WTC11 (cell line): ENCODE data around the gene GPN2. TPM values are rescaled to one million over a fixed set of nuclear protein-coding genes. Genes with fewer than 3 reads are reported as not detected.

Experiments used
- ATAC-seq: fragments of 200-7000 bp; cut with Tn5 transposase; 2 replicates; pipeline ENCODE4 v1.10.0; 2021; ENCODE audit warnings: mild to moderate bottlenecking, moderate library complexity
- CTCF ChIA-PET: fragments of 300-600 bp; sonication (Branson Sonifier 250); formaldehyde crosslinking; loops from one replicate; lab custom pipeline; 2021; ENCODE audit warnings: antibody characterized with exemption; lab: Charles Lee
- POLR2A ChIA-PET: fragments of 350-600 bp; sonication (Branson Sonifier 250); formaldehyde crosslinking; loops from one replicate; lab custom pipeline; 2021; ENCODE audit warnings: antibody characterized with exemption; lab: Charles Lee
- DNase-seq: peaks from one replicate; pipeline ENCODE4 v3.0.0; 2021; ENCODE audit warnings: low spot score
- H3K27ac Mint-ChIP-seq: 2 replicates; pipeline ENCODE4 v1.8.0; 2021; ENCODE audit warnings: mixed read lengths
- H3K27me3 Mint-ChIP-seq: 2 replicates; pipeline ENCODE4 v1.8.0; 2021; ENCODE audit warnings: low read depth, mild to moderate bottlenecking, moderate library complexity, mixed read lengths
- H3K36me3 Mint-ChIP-seq: 2 replicates; pipeline ENCODE4 v1.8.0; 2021; ENCODE audit warnings: mixed read lengths
- H3K4me1 Mint-ChIP-seq: 2 replicates; pipeline ENCODE4 v1.8.0; 2022; ENCODE audit warnings: mixed read lengths
- H3K4me3 Mint-ChIP-seq: 2 replicates; pipeline ENCODE4 v1.8.0; 2021; ENCODE audit warnings: mild to moderate bottlenecking, moderate library complexity, mixed read lengths
- H3K9me3 Mint-ChIP-seq: 2 replicates; pipeline ENCODE4 v1.8.0; 2021; ENCODE audit warnings: mixed read lengths
- AR ChIP-seq: fragments of 250-450 bp; sonication (Bioruptor Pico); IDR thresholded peaks from 2 replicates; pipeline ENCODE4 v1.9.0; 2021; ENCODE audit warnings: mild to moderate bottlenecking
- E2F4 ChIP-seq: sonication (generic); formaldehyde crosslinking; IDR thresholded peaks from 2 replicates; pipeline ENCODE4 v1.8.1; 2022; ENCODE audit warnings: low read depth, mild to moderate bottlenecking, moderate library complexity, missing genetic modification reagents, borderline replicate concordance
- FOXJ3 ChIP-seq: sonication (generic); formaldehyde crosslinking; IDR thresholded peaks from 2 replicates; pipeline ENCODE4 v1.9.0; 2021; ENCODE audit warnings: missing genetic modification reagents, mild to moderate bottlenecking, borderline replicate concordance
- FOXP4 ChIP-seq: sonication (generic); formaldehyde crosslinking; IDR thresholded peaks from 2 replicates; pipeline ENCODE4 v1.8.0; 2022; ENCODE audit warnings: mild to moderate bottlenecking, missing genetic modification reagents
- GTF2I ChIP-seq: fragments of 250-450 bp; sonication (Bioruptor Pico); conservative IDR thresholded peaks from 2 replicates; pipeline ENCODE4 v1.4.0; 2021; ENCODE audit warnings: mild to moderate bottlenecking
- IRF2 ChIP-seq: sonication (generic); formaldehyde crosslinking; IDR thresholded peaks from 2 replicates; pipeline ENCODE4 v1.8.0; 2022; ENCODE audit warnings: low read depth, missing genetic modification reagents, borderline replicate concordance
- NFATC4 ChIP-seq: fragments of 250-450 bp; sonication (Bioruptor Pico); IDR thresholded peaks from 2 replicates; pipeline ENCODE4 v1.9.0; 2021; ENCODE audit warnings: mild to moderate bottlenecking
- PRRX2 ChIP-seq: fragments of 250-450 bp; sonication (Bioruptor Pico); IDR thresholded peaks from 2 replicates; pipeline ENCODE4 v1.8.0; 2021; ENCODE audit warnings: mild to moderate bottlenecking
- ZMAT4 ChIP-seq: fragments of 250-450 bp; sonication (Bioruptor Pico); IDR thresholded peaks from 2 replicates; pipeline ENCODE4 v1.9.0; 2021; ENCODE audit warnings: mild to moderate bottlenecking
- ZNF396 ChIP-seq: fragments of 250-450 bp; sonication (Bioruptor Pico); IDR thresholded peaks from 2 replicates; pipeline ENCODE4 v1.8.0; 2021; ENCODE audit warnings: mild to moderate bottlenecking, moderate library complexity, borderline replicate concordance
- ZNF416 ChIP-seq: fragments of 250-450 bp; sonication (Bioruptor Pico); IDR thresholded peaks from 2 replicates; pipeline ENCODE4 v1.9.0; 2021; ENCODE audit warnings: mild to moderate bottlenecking, inconsistent platforms
- total RNA-seq: library from RNA; stranded (reverse); gene quantifications from 3 replicates; pipeline ENCODE4 v1.2.3, GENCODE V29; 2021
- TF ChIP-seq, protein P1 (sequence below): sonication (generic); formaldehyde crosslinking; IDR thresholded peaks from 2 replicates; pipeline ENCODE4 v1.8.0; 2022; ENCODE audit warnings: missing genetic modification reagents
- TF ChIP-seq, protein P2 (sequence below): sonication (generic); formaldehyde crosslinking; IDR thresholded peaks from 2 replicates; pipeline ENCODE4 v1.8.0; 2022; ENCODE audit warnings: mild to moderate bottlenecking, missing genetic modification reagents
- TF ChIP-seq, protein P3 (sequence below): sonication (generic); formaldehyde crosslinking; IDR thresholded peaks from 2 replicates; pipeline ENCODE4 v1.8.1; 2022; ENCODE audit warnings: mild to moderate bottlenecking, moderate library complexity, missing genetic modification reagents
- TF ChIP-seq, protein P4 (sequence below): sonication (generic); formaldehyde crosslinking; IDR thresholded peaks from 2 replicates; pipeline ENCODE4 v1.8.1; 2022; ENCODE audit warnings: mild to moderate bottlenecking, missing genetic modification reagents, moderate library complexity, borderline replicate concordance

GPN2 gene
- total RNA-seq, 1 experiment from 2014 or later = 38.5 TPM

DNA sequence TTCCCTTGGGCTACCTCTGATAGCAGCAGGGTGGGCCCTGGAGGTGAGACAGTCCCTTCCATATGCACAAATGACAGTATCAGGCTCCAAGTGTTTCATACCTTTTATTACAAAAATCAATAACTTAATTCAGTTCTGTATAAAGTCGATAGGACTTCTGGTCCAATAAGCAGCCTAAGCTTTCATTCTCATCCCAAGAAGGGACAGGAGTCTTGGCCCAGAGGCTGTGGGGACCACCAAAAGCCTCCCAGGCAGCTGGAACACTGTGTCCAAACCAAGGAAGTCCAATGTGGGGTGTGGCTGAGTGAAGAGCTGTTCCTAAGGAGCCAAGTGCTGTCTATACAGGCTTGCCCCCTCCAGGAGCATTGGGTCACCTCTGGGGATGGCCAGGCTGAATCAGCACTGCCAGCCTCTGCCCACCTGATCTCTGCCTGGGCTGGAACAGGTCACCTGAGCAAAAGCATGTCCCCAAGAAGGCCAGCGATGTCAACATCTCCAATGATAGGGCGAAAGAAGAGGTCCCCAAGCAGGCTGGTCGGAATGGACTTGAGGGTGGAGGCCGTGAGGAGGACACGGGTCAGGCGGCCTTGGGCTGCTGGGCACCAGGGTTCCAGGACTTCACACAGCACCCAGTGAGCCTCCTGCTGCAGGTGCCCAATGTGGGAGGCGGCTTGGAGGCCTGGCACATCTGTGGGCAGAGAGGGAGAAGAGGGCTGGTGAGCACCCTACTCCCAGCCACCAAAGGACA lies 21.5 kb upstream of the GPN2 start (continued):
- TF ChIP-seq AR (no peak), ZNF396 (CRISPR knock-in tag) (no peak), E2F4 (CRISPR knock-in tag) (no peak), NFATC4 (CRISPR knock-in tag) (no peak), FOXP4 (CRISPR knock-in tag) (no peak)
- TF ChIP-seq, protein P1, sequence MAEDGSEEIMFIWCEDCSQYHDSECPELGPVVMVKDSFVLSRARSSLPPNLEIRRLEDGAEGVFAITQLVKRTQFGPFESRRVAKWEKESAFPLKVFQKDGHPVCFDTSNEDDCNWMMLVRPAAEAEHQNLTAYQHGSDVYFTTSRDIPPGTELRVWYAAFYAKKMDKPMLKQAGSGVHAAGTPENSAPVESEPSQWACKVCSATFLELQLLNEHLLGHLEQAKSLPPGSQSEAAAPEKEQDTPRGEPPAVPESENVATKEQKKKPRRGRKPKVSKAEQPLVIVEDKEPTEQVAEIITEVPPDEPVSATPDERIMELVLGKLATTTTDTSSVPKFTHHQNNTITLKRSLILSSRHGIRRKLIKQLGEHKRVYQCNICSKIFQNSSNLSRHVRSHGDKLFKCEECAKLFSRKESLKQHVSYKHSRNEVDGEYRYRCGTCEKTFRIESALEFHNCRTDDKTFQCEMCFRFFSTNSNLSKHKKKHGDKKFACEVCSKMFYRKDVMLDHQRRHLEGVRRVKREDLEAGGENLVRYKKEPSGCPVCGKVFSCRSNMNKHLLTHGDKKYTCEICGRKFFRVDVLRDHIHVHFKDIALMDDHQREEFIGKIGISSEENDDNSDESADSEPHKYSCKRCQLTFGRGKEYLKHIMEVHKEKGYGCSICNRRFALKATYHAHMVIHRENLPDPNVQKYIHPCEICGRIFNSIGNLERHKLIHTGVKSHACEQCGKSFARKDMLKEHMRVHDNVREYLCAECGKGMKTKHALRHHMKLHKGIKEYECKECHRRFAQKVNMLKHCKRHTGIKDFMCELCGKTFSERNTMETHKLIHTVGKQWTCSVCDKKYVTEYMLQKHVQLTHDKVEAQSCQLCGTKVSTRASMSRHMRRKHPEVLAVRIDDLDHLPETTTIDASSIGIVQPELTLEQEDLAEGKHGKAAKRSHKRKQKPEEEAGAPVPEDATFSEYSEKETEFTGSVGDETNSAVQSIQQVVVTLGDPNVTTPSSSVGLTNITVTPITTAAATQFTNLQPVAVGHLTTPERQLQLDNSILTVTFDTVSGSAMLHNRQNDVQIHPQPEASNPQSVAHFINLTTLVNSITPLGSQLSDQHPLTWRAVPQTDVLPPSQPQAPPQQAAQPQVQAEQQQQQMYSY = no peak
- TF ChIP-seq, protein P2, sequence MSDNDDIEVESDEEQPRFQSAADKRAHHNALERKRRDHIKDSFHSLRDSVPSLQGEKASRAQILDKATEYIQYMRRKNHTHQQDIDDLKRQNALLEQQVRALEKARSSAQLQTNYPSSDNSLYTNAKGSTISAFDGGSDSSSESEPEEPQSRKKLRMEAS (CRISPR knock-in tag) = no peak

DNA sequence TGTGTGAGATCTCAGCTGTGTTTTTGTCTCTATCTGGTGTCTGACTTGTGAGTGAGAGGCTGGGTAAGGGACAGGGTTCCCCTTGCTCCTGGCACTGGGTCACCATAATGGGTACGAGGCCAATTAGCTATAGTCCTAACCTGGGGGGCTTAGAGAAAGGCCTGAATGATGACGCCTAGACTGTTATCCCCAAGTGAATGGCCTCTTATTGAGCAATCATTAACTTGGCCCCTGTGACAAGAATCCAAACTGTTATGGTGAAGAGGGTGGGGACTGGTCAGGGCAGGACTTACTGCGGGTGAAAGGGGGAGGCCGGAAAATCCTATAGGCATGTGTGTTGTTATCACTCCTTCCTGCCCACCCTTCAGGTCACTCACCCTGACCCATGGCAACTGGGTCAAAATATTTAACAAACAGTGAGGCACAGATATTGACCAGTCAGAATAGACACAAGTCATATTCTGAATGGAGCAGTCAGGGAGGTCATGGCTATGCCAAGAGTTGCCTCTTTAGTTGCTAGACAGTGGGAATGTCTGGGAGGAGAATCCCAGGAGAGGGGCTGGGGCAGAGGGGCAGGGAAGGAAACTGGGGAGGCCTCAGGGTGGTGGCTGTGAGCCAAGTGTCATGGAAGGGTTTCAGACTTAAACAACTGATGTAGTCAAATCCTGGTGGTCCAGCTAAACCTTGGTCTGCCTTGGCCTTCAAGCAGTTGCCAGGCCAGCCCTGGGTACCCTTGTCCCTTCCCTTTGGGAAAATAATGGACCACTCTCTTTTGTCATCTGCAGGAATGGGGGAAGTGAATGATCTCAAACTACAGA lies 20.5 kb upstream of the GPN2 start:
- ATAC-seq = no peak
- POLR2A ChIA-PET = no interaction called here
- Mint-ChIP-seq H3K4me1 (no peaks in the 10 kb centered on the region), H3K4me3 (no peak overlapping the region), H3K27me3 (peaks cover 10% of the 10 kb centered on the region), H3K27ac (no peak overlapping the region), H3K9me3 (no peaks in the 10 kb centered on the region), H3K36me3 (no peaks in the 10 kb centered on the region)
- CTCF ChIA-PET = interaction anchor here (1.6 kb wide), 1 partner anchor 23 kb away, joined by 4 read pairs; no protein-coding TSS in a partner anchor
- DNase-seq = no peak
- no peak for TF ChIP-seq NFATC4 (CRISPR knock-in tag)
- no peak for TF ChIP-seq FOXP4 (CRISPR knock-in tag)
- TF ChIP-seq, protein P3, sequence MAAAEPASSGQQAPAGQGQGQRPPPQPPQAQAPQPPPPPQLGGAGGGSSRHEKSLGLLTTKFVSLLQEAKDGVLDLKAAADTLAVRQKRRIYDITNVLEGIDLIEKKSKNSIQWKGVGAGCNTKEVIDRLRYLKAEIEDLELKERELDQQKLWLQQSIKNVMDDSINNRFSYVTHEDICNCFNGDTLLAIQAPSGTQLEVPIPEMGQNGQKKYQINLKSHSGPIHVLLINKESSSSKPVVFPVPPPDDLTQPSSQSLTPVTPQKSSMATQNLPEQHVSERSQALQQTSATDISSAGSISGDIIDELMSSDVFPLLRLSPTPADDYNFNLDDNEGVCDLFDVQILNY (CRISPR knock-in tag) = no peak
- TF ChIP-seq IRF2 (CRISPR knock-in tag) = no peak
- no peak for TF ChIP-seq FOXJ3 (CRISPR knock-in tag)
- TF ChIP-seq ZNF416 (CRISPR knock-in tag) = no peak
- no peak for TF ChIP-seq ZMAT4 (CRISPR knock-in tag)
- TF ChIP-seq, protein P4, sequence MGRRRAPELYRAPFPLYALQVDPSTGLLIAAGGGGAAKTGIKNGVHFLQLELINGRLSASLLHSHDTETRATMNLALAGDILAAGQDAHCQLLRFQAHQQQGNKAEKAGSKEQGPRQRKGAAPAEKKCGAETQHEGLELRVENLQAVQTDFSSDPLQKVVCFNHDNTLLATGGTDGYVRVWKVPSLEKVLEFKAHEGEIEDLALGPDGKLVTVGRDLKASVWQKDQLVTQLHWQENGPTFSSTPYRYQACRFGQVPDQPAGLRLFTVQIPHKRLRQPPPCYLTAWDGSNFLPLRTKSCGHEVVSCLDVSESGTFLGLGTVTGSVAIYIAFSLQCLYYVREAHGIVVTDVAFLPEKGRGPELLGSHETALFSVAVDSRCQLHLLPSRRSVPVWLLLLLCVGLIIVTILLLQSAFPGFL = peak; percentile 40; the same call in 1 of the 2 replicates
- no peak for TF ChIP-seq PRRX2 (CRISPR knock-in tag)
- TF ChIP-seq GTF2I (CRISPR knock-in tag) = no peak
